ENCODE results near the gene WWTR1. TPM values are rescaled to one million over a fixed set of nuclear protein-coding genes. Genes with fewer than 3 reads are reported as not detected.

Gene WWTR1
- total RNA-seq, 3 donors from 2014 or later = 11.6 to 217 (median 20.7) TPM

GRCh38 chr3:149613988-149614387 lies 43.8 kb downstream of the WWTR1 start:
- Histone ChIP-seq H3K9me3 (no peaks in the 10 kb centered on the region), H3K4me1 (ENCODE audit: low read depth) (peaks cover 5% of the 10 kb centered on the region), H3K36me3 (ENCODE audit: low read depth) (no peaks in the 10 kb centered on the region), H3K4me3 (no peak overlapping the region)
- ATAC-seq (no peak), DNase-seq (no peak)
- intact Hi-C loops (cut with DNase I, micrococcal nuclease) = no loop called here
- TF ChIP-seq CTCF (IDR thresholded peaks at IDR 0.05) = no peak

GRCh38 chr3:149612456-149612855 lies 45.4 kb downstream of the WWTR1 start:
- intact Hi-C loops (cut with DNase I, micrococcal nuclease) = no loop called here
- no peak for TF ChIP-seq CTCF (IDR thresholded peaks at IDR 0.05)
- H3K9me3 ChIP-seq = no peaks in the 10 kb centered on the region
- H3K4me1 ChIP-seq (ENCODE audit: low read depth) = peaks cover 12% of the 10 kb centered on the region
- no peak overlapping the region for H3K4me3 ChIP-seq
- DNase-seq (no peak), ATAC-seq (no peak)
- H3K36me3 ChIP-seq (ENCODE audit: low read depth) = no peaks in the 10 kb centered on the region

GRCh38 chr3:149611149-149611548 lies 46.7 kb downstream of the WWTR1 start:
- ATAC-seq (no peak), DNase-seq (no peak)
- H3K9me3 ChIP-seq = no peaks in the 10 kb centered on the region
- TF ChIP-seq CTCF (IDR thresholded peaks at IDR 0.05) = no peak
- peaks cover 14% of the 10 kb centered on the region for H3K4me1 ChIP-seq (ENCODE audit: low read depth)
- H3K4me3 ChIP-seq = no peak overlapping the region
- intact Hi-C loops (cut with DNase I, micrococcal nuclease) = no loop called here
- H3K36me3 ChIP-seq (ENCODE audit: low read depth) = no peaks in the 10 kb centered on the region

GRCh38 chr3:149610351-149611105 lies 47.3 kb downstream of the WWTR1 start:
- DNase-seq = peak in 1 of 3 donors; percentile 32
- Histone ChIP-seq H3K4me1 (ENCODE audit: low read depth) (peaks cover 14% of the 10 kb centered on the region), H3K4me3 (no peak overlapping the region), H3K9me3 (no peaks in the 10 kb centered on the region), H3K36me3 (ENCODE audit: low read depth) (no peaks in the 10 kb centered on the region)
- no peak for ATAC-seq
- intact Hi-C loops (cut with DNase I, micrococcal nuclease) = no loop called here
- no peak for TF ChIP-seq CTCF (IDR thresholded peaks at IDR 0.05)

- Histone ChIP-seq H3K4me1 (ENCODE audit: low read depth) (peaks cover 14% of the 10 kb centered on the region), H3K4me3 (no peak overlapping the region), H3K9me3 (no peaks in the 10 kb centered on the region), H3K36me3 (ENCODE audit: low read depth) (no peaks in the 10 kb centered on the region)
- no peak for TF ChIP-seq CTCF (IDR thresholded peaks at IDR 0.05)
- intact Hi-C loops (cut with DNase I, micrococcal nuclease) = no loop called here
- ATAC-seq (peak; percentile 69), DNase-seq (no peak)
Observed at GRCh38 chr3:149609595-149609994, 48.2 kb downstream of the WWTR1 start.

Data from mucosa of descending colon (tissue), 3 donors.